ENCODE results near the gene APH1B. TPM values are rescaled to one million over a fixed set of nuclear protein-coding genes. Genes with fewer than 3 reads are reported as not detected.

The APH1B gene
- total RNA-seq, 1 experiment from 2014 or later, result 5.2 TPM

- CTCF ChIA-PET, result no interaction called here
- Mint-ChIP-seq H3K4me3 (ENCODE audit: unreplicated experiment) (no peak overlapping the region), H3K9me3 (ENCODE audit: unreplicated experiment) (no peaks in the 10 kb centered on the region), H3K4me1 (ENCODE audit: insufficient read depth, unreplicated experiment) (no peaks in the 10 kb centered on the region), H3K27ac (ENCODE audit: low read depth, unreplicated experiment) (no peak overlapping the region), H3K36me3 (ENCODE audit: insufficient read depth, unreplicated experiment) (peaks cover 10% of the 10 kb centered on the region), H3K27me3 (ENCODE audit: insufficient read depth, unreplicated experiment) (no peaks in the 10 kb centered on the region)
- POLR2A ChIA-PET, result interaction anchor here (0.8 kb wide), 1 partner anchor 14 kb away, joined by 3 read pairs; no protein-coding TSS in a partner anchor
- TF ChIP-seq, protein P1, sequence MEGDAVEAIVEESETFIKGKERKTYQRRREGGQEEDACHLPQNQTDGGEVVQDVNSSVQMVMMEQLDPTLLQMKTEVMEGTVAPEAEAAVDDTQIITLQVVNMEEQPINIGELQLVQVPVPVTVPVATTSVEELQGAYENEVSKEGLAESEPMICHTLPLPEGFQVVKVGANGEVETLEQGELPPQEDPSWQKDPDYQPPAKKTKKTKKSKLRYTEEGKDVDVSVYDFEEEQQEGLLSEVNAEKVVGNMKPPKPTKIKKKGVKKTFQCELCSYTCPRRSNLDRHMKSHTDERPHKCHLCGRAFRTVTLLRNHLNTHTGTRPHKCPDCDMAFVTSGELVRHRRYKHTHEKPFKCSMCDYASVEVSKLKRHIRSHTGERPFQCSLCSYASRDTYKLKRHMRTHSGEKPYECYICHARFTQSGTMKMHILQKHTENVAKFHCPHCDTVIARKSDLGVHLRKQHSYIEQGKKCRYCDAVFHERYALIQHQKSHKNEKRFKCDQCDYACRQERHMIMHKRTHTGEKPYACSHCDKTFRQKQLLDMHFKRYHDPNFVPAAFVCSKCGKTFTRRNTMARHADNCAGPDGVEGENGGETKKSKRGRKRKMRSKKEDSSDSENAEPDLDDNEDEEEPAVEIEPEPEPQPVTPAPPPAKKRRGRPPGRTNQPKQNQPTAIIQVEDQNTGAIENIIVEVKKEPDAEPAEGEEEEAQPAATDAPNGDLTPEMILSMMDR (IDR thresholded peaks at IDR 0.05; ENCODE audit: unreplicated experiment), result no peak
- intact Hi-C loops (cut with micrococcal nuclease), result no loop called here
- no peak for DNase-seq (ENCODE audit: unreplicated experiment)
- BruUV-seq (replicated peaks), result no TSS peak
These were observed 80.3 kb downstream of the APH1B start for GRCh38 chr15:63357731-63358130.

DNA sequence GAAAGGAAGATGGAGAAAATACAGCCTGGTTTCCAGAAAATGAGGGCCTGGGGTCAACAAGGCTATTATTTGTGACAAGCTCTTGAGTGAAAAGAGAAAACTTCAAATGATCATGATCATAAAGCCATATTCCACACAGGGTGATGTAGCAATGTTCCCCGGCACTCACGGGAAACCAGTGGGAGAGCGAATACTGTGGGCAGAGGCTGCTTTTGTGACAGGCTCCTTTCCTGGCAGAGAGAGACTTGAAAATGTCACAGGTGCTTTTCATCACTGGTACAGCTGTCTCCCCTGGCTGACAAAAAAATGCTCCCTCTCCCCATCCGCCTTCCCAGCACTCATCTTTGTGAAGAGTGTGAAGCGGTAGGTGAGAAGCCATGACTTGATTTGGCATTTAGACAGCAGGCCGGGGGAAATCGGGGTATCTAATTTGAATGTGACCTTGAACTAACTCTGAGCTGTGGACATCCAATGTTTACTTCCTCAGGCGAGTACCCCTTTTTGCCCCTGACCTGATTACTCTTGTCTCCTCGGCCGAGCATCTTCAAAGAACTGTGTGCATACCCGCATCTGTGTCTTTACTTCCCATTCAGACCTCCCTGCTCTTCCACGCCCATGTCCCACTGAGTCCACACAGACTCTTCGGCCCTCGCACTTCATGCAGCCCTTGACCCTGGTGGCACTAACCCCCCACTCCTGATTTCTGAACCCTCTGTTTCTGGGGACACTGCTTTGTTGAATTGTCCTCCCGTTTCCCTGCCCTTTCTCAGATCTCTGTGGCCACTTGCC lies 81.0 kb downstream of the APH1B start:
- Mint-ChIP-seq H3K9me3 (ENCODE audit: unreplicated experiment) (no peaks in the 10 kb centered on the region), H3K27ac (ENCODE audit: low read depth, unreplicated experiment) (no peak overlapping the region), H3K4me3 (ENCODE audit: unreplicated experiment) (no peak overlapping the region), H3K4me1 (ENCODE audit: insufficient read depth, unreplicated experiment) (no peaks in the 10 kb centered on the region), H3K27me3 (ENCODE audit: insufficient read depth, unreplicated experiment) (no peaks in the 10 kb centered on the region), H3K36me3 (ENCODE audit: insufficient read depth, unreplicated experiment) (peaks cover 10% of the 10 kb centered on the region)
- CTCF ChIA-PET, result no interaction called here
- TF ChIP-seq, protein P1 (IDR thresholded peaks at IDR 0.05; ENCODE audit: unreplicated experiment), result no peak
- intact Hi-C loops (cut with micrococcal nuclease), result no loop called here
- POLR2A ChIA-PET, result interaction anchor here (0.8 to 2.1 kb wide), 2 partner anchors 9 to 13 kb away, joined by 3 to 7 read pairs; no protein-coding TSS in a partner anchor
- no peak for DNase-seq (ENCODE audit: unreplicated experiment)
- no TSS peak for BruUV-seq (replicated peaks)

Other genes with a start within 250 kb of the APH1B start
- 67.8 and 70.4 TPM in 2 replicates for gene TPM1, start 234.9 kb upstream of the APH1B start, total RNA-seq (2022)
- gene LACTB, start 155.7 kb upstream of the APH1B start, total RNA-seq (2022), result 9.9 and 16.3 TPM in 2 replicates
- 154 and 172 TPM in 2 replicates for gene RPS27L, start 120.1 kb upstream of the APH1B start, total RNA-seq (2022)
- gene RAB8B, start 88.0 kb upstream of the APH1B start, total RNA-seq (2022), result 11.7 and 15.6 TPM in 2 replicates
- 19.6 and 20.3 TPM in 2 replicates for gene CA12, start 104.2 kb downstream of the APH1B start, total RNA-seq (2022)
- 59.0 and 70.2 TPM in 2 replicates for gene USP3, start 227.0 kb downstream of the APH1B start, total RNA-seq (2022)

All from MCF 10A (cell line).